Measurements from ENCODE around the gene KCNT2.

Gene KCNT2

DNA sequence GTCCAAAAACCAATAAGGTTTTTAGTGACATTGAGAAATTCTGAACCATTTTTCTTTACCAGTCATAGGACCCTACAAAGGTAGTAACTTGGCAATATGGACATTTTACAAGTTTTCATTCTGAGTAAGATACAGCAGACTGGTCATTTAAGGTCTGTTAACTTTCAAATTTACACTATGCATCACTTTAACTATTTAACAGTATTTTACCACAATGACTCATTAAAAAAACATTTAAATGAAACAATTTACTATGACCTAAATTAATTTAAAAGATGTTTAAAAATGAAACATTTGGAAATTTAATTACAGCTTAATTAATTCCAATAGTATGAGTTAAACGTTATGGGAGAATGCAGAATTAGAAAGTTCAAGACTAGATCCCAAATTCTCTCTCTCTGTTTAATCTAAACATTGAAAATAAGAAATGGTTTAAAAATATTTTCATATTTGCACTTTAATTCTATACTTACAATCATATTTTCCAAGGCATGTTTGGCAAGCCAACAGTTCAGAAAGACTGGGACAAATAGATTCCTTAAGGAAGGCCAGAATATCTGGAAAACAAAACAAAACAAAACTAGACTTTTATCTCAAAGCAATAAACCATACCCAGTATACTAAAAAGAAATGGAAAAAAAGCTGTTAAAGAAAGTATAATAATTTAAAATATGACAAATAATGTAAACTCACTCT lies 140.9 kb downstream of the KCNT2 start:
- H3K79me2 ChIP-seq (ENCODE audit: insufficient read depth, low read depth) = no peaks in the 10 kb centered on the region
- H3K27ac ChIP-seq = no peak overlapping the region
- H3K4me3 ChIP-seq (IDR thresholded peaks at IDR 0.05; ENCODE audit: insufficient read depth, low read depth, low read length) = no peak overlapping the region
- H3K4me1 ChIP-seq (ENCODE audit: low read depth, poor library complexity, severe bottlenecking) = peaks cover 6% of the 10 kb centered on the region
- no peak for TF ChIP-seq CTCF (conservative IDR thresholded peaks at IDR 0.05; ENCODE audit: low read depth, low read length)
- no peaks in the 10 kb centered on the region for H3K27me3 ChIP-seq (ENCODE audit: insufficient read depth, low read depth)
- H4K20me1 ChIP-seq (ENCODE audit: insufficient read depth) = no peaks in the 10 kb centered on the region
- no peak overlapping the region for H3K4me2 ChIP-seq
- H3K9ac ChIP-seq = no peak overlapping the region
- H3K36me3 ChIP-seq (ENCODE audit: insufficient read depth) = no peaks in the 10 kb centered on the region
- H2AFZ ChIP-seq (ENCODE audit: low read depth) = no peak overlapping the region

GRCh38 chr1:196466654-196467053 lies 141.6 kb downstream of the KCNT2 start:
- Histone ChIP-seq H3K4me3 (IDR thresholded peaks at IDR 0.05; ENCODE audit: insufficient read depth, low read depth, low read length) (no peak overlapping the region), H4K20me1 (ENCODE audit: insufficient read depth) (no peaks in the 10 kb centered on the region), H3K27me3 (ENCODE audit: insufficient read depth, low read depth) (no peaks in the 10 kb centered on the region), H3K36me3 (ENCODE audit: insufficient read depth) (no peaks in the 10 kb centered on the region), H2AFZ (ENCODE audit: low read depth) (no peak overlapping the region), H3K4me1 (ENCODE audit: low read depth, poor library complexity, severe bottlenecking) (peaks cover 6% of the 10 kb centered on the region), H3K9ac (no peak overlapping the region), H3K27ac (no peak overlapping the region), H3K4me2 (no peak overlapping the region), H3K79me2 (ENCODE audit: insufficient read depth, low read depth) (no peaks in the 10 kb centered on the region)
- TF ChIP-seq CTCF (conservative IDR thresholded peaks at IDR 0.05; ENCODE audit: low read depth, low read length) = no peak

DNA sequence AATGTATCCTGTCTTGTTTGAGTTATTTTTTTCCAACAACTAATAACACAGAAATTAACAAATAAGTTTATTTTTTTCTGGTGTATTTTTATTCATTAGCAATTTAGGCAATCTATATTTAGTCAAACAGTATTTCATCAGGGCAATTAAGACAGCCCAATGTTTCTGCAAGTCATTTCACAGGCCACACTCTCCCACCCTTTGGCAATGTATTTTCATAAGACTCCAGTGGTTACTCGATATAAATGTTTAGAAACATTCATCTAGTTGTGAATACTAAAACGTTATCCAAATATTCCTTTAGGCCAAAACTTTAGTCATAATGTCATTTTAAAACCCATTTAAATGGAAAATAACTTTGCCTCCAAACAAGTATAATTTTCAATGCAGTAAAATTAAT lies 142.1 kb downstream of the KCNT2 start:
- Histone ChIP-seq H3K4me3 (IDR thresholded peaks at IDR 0.05; ENCODE audit: insufficient read depth, low read depth, low read length) (no peak overlapping the region), H3K9ac (no peak overlapping the region), H4K20me1 (ENCODE audit: insufficient read depth) (no peaks in the 10 kb centered on the region), H3K4me2 (no peak overlapping the region), H2AFZ (ENCODE audit: low read depth) (no peak overlapping the region), H3K27ac (no peak overlapping the region), H3K79me2 (ENCODE audit: insufficient read depth, low read depth) (no peaks in the 10 kb centered on the region), H3K27me3 (ENCODE audit: insufficient read depth, low read depth) (no peaks in the 10 kb centered on the region), H3K36me3 (ENCODE audit: insufficient read depth) (no peaks in the 10 kb centered on the region), H3K4me1 (ENCODE audit: low read depth, poor library complexity, severe bottlenecking) (peaks cover 6% of the 10 kb centered on the region)
- no peak for TF ChIP-seq CTCF (conservative IDR thresholded peaks at IDR 0.05; ENCODE audit: low read depth, low read length)

GRCh38 chr1:196464480-196464941 lies 143.7 kb downstream of the KCNT2 start:
- Histone ChIP-seq H3K4me3 (IDR thresholded peaks at IDR 0.05; ENCODE audit: insufficient read depth, low read depth, low read length) (no peak overlapping the region), H3K4me1 (ENCODE audit: low read depth, poor library complexity, severe bottlenecking) (peaks cover 6% of the 10 kb centered on the region), H2AFZ (ENCODE audit: low read depth) (no peak overlapping the region), H3K27me3 (ENCODE audit: insufficient read depth, low read depth) (no peaks in the 10 kb centered on the region), H4K20me1 (ENCODE audit: insufficient read depth) (no peaks in the 10 kb centered on the region), H3K36me3 (ENCODE audit: insufficient read depth) (no peaks in the 10 kb centered on the region), H3K79me2 (ENCODE audit: insufficient read depth, low read depth) (no peaks in the 10 kb centered on the region), H3K4me2 (no peak overlapping the region), H3K9ac (no peak overlapping the region), H3K27ac (no peak overlapping the region)
- TF ChIP-seq CTCF (conservative IDR thresholded peaks at IDR 0.05; ENCODE audit: low read depth, low read length) = no peak

All from KMS-11 (cell line).